Daoy (cell line): ENCODE data around the gene KCTD17. TPM values are rescaled to one million over a fixed set of nuclear protein-coding genes. Genes with fewer than 3 reads are reported as not detected.

Experiments
- DNase-seq: peaks from one replicate; pipeline ENCODE4 v3.0.0-alpha.2; 2015; ENCODE audit warnings: low read depth
- total RNA-seq: library from RNA; depleted of rRNA; stranded (reverse); fragments of >200 nt; shearing (Covaris generic); gene quantifications from 2 replicates; pipeline ENCODE4 v1.2.3, GENCODE V29; 2014

The KCTD17 gene
- total RNA-seq, 1 experiment from 2014 or later: 20.6 TPM

GRCh38 chr22:37079158-37079557 lies 27.6 kb downstream of the KCTD17 start:
- DNase-seq: no peak

- DNase-seq: no peak
These were observed 28.2 kb downstream of the KCTD17 start for GRCh38 chr22:37079668-37080171.

GRCh38 chr22:37080438-37080837 lies 28.9 kb downstream of the KCTD17 start:
- no peak for DNase-seq

- DNase-seq: no peak
These were observed 29.3 kb downstream of the KCTD17 start for GRCh38 chr22:37080838-37081237.

- no peak for DNase-seq
These were observed 30.8 kb downstream of the KCTD17 start for GRCh38 chr22:37082251-37082873.

- no peak for DNase-seq
These were observed 32.4 kb downstream of the KCTD17 start for GRCh38 chr22:37083914-37084313.

- no peak for DNase-seq
These were observed 32.8 kb downstream of the KCTD17 start for GRCh38 chr22:37084385-37084784.

- no peak for DNase-seq
These were observed 34.6 kb downstream of the KCTD17 start for GRCh38 chr22:37086184-37086583.

GRCh38 chr22:37088108-37088605 lies 36.6 kb downstream of the KCTD17 start:
- peak; percentile 67 for DNase-seq

- no peak for DNase-seq
These were observed 37.3 kb downstream of the KCTD17 start for GRCh38 chr22:37088750-37089408.

GRCh38 chr22:37089434-37089833 lies 37.9 kb downstream of the KCTD17 start:
- DNase-seq: peak; percentile 37

GRCh38 chr22:37090920-37091695 lies 39.6 kb downstream of the KCTD17 start:
- no peak for DNase-seq

- no peak for DNase-seq
These were observed 40.5 kb downstream of the KCTD17 start for GRCh38 chr22:37091994-37092393.

GRCh38 chr22:37092997-37093396 lies 41.5 kb downstream of the KCTD17 start:
- no peak for DNase-seq

- no peak for DNase-seq
These were observed 42.7 kb downstream of the KCTD17 start for GRCh38 chr22:37094239-37094638.

GRCh38 chr22:37095113-37095512 lies 43.6 kb downstream of the KCTD17 start:
- no peak for DNase-seq

- DNase-seq: no peak
These were observed 45.8 kb downstream of the KCTD17 start for GRCh38 chr22:37097346-37097745.

- DNase-seq: no peak
These were observed 47.5 kb downstream of the KCTD17 start for GRCh38 chr22:37098976-37099591.

- no peak for DNase-seq
These were observed 49.1 kb downstream of the KCTD17 start for GRCh38 chr22:37100589-37101127.

GRCh38 chr22:37101311-37102066 lies 49.9 kb downstream of the KCTD17 start:
- DNase-seq: no peak

GRCh38 chr22:37103151-37103550 lies 51.6 kb downstream of the KCTD17 start:
- no peak for DNase-seq
